HS-27A (cell line): Measurements from ENCODE around the gene HRH3.

Experiments
- DNase-seq: peaks from one replicate; pipeline ENCODE4 v3.0.0-alpha.2; 2012; ENCODE audit warnings: low read depth, missing footprints

Gene HRH3

GRCh38 chr20:62219992-62220665 lies at the start of gene HRH3:
Gene HRH3, minus strand, starts transcription at chr20:62220278. Its CDS starts 308 bp downstream, at chr20:62219970.
- no peak for DNase-seq

DNA sequence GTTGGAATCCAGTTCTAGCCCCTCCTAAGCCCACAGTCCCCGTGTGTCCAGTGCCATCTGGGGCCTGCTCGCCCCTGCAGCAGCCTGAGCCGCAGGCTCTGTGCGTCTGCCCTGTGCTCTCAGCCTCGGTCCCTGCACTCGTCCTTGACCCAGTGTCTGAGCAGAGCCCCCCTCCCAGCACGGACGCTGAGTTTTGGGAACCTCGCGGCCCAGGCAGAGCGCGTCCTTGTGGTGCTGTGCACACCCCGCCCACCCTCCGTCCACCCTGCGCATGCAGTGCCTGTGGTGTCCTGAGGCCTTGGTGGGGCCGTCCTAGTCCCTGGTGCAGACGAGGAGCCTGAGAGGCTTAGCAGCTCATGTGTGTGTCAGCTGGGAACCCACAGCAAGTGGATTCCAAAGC lies 49.8 kb upstream of the HRH3 start:
- no peak for DNase-seq

DNA sequence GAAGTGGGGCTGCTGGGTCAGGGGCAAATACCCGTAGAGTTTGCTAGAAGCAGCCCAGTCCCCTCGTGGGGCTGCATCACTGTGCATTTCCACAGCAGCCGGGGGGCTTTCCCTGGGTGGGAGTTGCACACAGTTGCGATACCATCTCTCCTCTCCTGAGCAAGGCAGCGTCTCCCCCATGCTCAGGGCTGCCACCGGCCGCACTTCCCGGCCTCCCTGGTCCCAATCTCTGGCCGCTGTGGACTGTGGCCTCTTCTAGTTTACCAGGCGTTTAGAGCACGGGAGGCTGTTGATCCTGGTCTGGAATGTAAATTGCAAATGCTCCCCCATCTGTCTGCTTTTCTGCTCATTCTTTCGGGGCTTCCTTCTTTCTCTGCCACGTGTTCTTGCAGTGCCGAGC lies 49.3 kb upstream of the HRH3 start:
- no peak for DNase-seq

DNA sequence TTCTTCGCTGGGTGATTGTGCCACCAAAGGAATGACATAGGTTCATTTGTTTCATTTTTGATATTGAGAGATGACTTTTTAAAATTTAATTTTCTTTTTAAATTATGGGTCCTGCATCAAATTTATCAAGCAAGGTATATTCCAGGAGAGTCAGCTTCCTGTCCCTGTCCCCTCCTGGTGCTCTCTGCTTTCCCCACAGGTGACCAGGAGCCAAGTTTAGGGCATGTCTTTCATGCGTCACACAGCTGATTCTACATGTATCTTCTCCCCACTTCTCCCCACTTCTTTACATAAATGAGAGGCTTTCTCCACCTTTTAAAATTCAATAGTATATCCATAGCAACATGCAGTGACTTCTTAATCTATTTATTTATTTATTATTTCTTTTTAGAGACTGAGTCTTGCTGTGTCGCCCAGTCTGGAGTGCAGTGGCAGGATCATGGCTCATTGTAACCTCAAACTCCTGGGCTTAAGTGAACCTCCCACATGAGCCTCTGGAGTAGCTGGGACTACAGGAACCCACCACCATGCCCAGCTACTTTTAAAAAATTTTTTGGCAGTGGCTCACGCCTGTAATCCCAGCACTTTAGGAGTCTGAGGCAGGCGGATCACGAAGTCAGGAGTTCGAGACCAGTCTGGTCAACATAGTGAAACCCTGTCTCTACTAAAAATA lies 48.3 kb upstream of the HRH3 start:
- no peak for DNase-seq

GRCh38 chr20:62267543-62267942 lies 47.5 kb upstream of the HRH3 start:
- no peak for DNase-seq

GRCh38 chr20:62266851-62267250 lies 46.8 kb upstream of the HRH3 start:
- DNase-seq = no peak

GRCh38 chr20:62266340-62266739 lies 46.3 kb upstream of the HRH3 start:
- DNase-seq = no peak

GRCh38 chr20:62265365-62265764 lies 45.3 kb upstream of the HRH3 start:
- DNase-seq = no peak

DNA sequence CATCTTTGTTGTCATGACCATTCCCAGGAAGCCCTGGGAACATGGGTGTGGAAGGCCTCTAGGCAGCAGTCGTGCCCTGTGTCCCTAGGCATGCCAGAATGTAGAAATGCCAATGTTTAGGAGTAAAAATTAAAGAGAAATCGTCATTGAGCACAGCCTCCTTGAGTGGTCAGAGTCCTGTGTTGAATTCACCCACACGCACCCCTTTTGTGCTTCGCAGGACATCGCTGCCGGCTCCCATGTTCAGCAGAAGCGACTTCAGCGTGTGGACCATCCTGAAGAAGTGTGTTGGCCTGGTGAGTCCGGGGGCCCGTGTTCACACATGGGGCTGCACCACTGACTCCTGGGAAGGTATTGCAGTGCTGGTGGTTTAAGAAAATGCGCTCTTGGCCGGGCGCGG lies 43.3 kb upstream of the HRH3 start:
- no peak for DNase-seq

GRCh38 chr20:62262064-62262463 lies 42.0 kb upstream of the HRH3 start:
- DNase-seq = no peak

GRCh38 chr20:62259294-62259565 lies 39.2 kb upstream of the HRH3 start:
- DNase-seq = no peak

DNA sequence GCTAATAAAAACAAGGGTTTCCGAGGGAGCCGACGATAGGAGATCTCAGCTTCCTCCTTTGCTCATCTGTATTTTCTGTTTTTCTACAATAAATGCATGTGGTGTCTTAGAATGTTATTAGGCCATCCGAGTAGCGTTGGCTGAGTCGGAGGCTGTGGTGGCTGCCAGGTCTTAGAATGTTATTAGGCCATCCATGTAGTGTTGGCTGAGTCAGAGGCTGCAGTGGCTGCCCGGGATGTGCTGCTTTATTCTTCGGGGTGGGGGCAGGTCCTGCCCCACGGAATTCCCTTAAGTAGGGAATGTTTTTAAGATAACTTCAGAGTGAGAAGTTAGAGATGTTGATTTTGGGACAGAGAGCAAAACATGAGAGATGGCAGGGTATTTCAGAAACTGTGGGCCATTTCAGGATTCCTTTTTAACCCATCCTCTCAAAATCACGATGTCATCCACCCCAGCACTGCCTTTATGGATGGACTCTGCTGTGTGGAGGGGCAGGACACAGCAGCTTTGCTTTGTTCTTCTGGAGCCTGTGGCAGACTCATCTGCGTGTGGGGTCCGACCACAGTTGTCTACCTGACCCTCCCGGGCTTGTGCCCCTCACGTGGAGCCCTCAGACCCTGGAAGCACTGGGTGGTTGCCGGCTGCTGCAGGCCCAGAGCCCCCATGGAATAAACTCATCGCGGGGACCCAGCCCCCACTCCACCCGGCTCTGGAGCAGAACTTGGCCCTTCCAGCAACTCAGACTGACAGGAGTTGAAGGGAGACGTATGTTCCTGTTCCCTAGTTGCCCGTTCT lies 38.6 kb upstream of the HRH3 start:
- DNase-seq = no peak

DNA sequence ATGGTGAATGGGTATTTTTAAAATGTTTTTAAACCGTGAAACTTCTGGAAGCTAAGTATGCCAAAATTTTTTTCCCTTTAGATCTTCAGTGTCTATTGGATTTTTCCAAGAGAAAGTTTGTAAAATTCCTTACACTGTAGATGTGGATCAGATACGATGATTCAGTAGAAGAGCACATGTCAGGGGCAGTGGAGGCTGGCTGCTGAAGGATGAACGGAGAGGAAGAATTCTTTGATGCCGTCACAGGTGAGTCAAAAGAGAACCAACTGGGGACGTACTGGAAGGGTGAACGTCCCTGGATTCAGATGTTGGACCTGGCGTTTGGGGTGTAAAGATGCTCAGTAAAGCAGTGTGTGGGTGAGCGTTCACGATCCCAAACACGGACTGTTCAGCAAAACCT lies 35.9 kb upstream of the HRH3 start:
- no peak for DNase-seq

DNA sequence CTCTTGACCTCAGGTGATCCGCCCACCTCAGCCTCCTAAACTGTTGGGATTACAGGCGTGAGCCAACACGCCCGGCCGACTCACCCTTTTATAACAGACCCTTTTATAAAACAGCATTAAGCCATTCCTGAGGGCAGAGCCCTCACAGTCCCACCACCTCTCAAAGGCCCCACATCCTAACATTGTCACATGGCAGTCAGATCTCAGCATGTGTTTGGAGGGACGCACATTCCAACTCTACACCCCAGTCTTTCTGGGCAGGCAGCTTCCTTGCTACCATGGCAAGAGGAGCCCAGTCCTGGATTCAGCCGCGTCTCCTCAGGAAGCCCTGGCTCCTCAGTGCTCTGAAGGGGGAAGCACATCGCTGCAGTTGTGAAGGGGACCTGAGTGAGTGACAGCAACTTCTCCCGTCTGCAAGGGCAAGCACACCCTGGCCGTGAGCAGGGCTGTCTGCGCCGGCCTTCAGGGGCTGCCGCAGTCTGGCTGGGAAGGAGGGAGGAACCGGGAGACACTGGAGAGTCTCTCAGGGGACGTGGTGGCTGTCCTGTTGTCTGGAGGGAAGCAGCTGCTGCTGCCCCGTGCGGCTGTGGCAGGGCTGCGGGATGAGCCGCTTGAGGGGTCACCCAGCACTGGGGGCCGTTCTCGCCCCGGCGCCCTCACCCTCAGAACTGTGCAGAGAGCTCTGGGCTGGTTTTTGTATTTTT lies 34.1 kb upstream of the HRH3 start:
- no peak for DNase-seq

DNA sequence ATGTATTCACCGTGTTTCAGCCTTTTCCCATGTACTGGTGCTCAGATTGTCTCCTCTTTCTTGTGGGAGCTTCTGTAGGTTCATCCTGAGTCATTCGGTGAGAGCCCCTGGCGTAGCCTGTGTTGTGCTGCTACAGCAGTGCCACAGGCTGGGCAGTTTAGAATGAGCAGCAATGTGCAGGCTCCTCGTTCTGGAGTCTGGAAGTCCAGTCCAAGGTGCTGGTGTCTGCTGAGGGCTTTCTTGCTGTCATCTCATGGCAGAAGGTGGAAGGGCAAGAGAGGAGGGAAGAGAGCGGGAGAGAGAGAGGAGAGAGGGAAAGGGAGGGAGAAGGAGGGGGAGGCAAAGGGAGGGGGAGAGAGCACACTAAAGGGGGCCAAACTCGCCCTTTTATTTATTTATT lies 33.3 kb upstream of the HRH3 start:
- DNase-seq = no peak

DNA sequence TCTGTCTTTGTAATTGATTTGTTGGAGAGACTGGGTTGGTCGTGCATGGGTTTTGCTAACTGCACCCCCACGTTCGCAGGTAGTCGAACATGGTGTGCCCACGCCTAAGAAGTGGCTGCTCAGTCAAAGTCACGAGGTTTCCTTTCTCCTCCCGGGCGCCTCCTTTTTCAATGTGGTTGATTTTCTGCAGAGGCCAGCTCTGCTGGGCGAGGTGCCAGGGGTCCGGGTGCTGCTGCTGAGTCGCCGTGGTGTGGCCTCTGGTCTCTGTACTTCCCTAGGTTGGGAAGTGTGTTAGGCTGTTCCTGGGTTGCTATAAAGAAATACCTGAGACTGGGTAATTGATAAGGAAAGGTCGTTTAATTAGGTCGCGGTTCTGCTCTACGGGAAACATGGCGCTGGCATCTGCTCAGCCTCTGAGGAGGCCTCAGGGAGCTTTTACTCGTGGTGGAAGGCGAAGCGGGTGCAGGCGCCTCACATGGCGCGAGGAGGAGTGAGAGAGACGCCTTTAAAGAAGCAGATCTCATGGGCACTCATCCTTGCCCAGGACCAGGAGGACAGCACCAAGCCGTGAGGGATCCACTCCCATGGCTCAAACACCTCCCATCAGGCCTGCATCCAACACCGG lies 32.4 kb upstream of the HRH3 start:
- DNase-seq = no peak

GRCh38 chr20:62248890-62249560 lies 28.9 kb upstream of the HRH3 start:
- no peak for DNase-seq

GRCh38 chr20:62246872-62247652 lies 27.0 kb upstream of the HRH3 start:
- no peak for DNase-seq

DNA sequence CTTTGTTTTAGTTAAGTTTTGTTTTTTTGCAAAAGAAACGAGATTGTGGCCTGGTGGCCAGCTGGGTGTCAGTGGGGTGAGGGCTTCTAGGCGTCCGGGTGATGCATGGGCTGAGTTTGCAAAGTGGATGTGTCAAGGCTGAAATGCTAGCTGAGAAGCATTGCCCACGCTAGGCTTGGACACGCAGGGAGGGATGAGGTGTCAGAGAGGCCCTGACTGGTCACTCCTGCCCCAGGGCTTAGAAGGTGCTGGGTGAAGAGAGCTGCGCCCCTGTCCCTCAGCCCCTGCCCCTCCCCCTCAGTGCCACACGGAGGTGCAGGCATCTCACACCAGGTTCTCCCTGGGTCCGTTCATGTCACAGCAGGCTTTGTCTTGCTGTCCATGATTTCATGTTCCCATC lies 26.4 kb upstream of the HRH3 start:
- DNase-seq = no peak

DNA sequence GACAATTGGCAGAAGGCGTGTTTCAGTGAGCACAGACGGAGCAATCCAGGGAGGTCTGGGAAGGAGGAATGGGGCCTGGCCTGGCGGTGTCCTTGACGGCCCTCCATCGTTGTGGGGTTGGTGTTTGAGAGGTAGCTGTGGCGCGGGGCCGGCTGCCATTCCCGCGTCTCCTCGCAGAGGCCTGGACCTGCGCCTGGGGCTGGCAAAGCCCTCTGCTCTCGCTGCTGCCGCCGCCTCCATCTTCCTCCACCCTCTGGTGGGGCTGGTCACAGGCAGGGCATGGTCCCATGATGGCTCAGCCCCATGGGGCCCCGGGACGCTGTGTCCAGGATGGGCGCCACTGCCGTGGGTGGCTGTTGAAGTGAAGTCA lies 25.8 kb upstream of the HRH3 start:
- DNase-seq = no peak

DNA sequence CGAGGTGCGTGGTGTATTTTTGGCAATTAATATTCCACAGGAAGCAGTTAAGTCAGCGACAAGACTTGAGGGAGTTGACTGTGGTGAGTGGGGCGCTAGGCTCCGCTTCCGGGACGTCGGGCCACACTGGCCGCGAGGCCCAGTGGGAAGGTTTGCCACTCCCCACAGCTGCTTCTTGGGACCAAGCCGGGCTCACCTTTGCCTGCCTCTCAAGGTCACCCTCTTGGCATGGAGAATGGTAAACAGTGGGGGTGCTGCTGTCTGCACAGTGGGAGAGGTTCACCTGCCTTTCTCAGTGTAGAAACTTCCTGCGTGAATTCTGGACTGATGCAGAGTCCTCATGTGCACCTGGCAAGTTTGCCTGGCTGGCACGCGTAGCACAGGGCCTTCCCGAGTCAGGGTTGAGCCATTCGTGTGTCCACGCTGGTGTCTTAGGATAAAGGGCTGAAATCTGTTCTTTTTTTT lies 24.6 kb upstream of the HRH3 start:
- no peak for DNase-seq
